DND-41 (cell line): ENCODE measurements around the gene ZNF367.

Source experiments
- CTCF ChIP-seq: IDR thresholded peaks from 2 replicates; pipeline ENCODE4 v1.5.1; 2012; ENCODE audit warnings: borderline replicate concordance, low read length, moderate library complexity, mild to moderate bottlenecking; ENCODE audit not compliant: poor library complexity, severe bottlenecking; ENCODE audit errors: extremely low read depth
- EZH2 ChIP-seq: IDR thresholded peaks from 3 replicates; pipeline ENCODE4 v1.6.1; 2012; ENCODE audit warnings: borderline replicate concordance, low read depth, mild to moderate bottlenecking, moderate library complexity, low read length, inconsistent platforms; ENCODE audit not compliant: severe bottlenecking

- TF ChIP-seq CTCF (no peak), EZH2 (no peak)
These were observed 69.9 kb downstream of the ZNF367 start for GRCh38 chr9:96348261-96348660.
